ENCODE measurements around the gene KCNMB3.

The KCNMB3 gene

DNA sequence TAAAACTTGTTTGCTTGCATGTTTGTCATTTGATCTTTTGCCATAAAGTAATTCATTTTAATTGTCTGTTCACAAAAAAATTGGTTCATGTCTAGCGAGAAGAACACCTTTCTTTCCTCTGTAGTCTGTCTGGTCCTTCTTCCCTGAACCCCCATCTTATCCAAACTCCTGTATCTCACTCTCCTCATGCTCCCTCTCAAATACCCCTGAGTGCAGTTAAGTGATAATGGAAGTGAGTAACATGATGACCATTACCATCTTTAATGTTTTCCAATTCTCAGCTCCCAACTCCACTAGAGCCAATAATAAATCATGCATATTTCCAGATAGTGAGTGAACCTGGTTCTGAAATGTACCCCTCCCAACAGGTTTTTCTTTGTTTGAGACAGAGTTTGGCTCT is 14.2 kb upstream of the KCNMB3 start:
- H3K4me2 ChIP-seq (ENCODE audit: low read depth, low read length, poor library complexity, severe bottlenecking), result peak overlapping the region; percentile 79
- H3K79me2 ChIP-seq (ENCODE audit: insufficient read depth, low read length), result peaks cover 36% of the 10 kb centered on the region
- no peaks in the 10 kb centered on the region for H4K20me1 ChIP-seq (ENCODE audit: insufficient read depth, low read length, poor library complexity, severe bottlenecking)
- H3K4me1 ChIP-seq (ENCODE audit: insufficient read depth, low read length, poor library complexity, severe bottlenecking), result peaks cover 58% of the 10 kb centered on the region
- H3K9me2 ChIP-seq (replicated peaks; ENCODE audit: low read depth, low read length), result no peaks in the 10 kb centered on the region
- H3F3A ChIP-seq (ENCODE audit: low read depth), result peaks cover 3% of the 10 kb centered on the region; the same call in 1 of the 2 replicates
- H3K9me3 ChIP-seq (ENCODE audit: insufficient read depth, low read depth, low read length), result no peaks in the 10 kb centered on the region
- no peaks in the 10 kb centered on the region for H3K36me3 ChIP-seq (ENCODE audit: insufficient read depth, low read length)
- peak overlapping the region; percentile 82 for H3K9ac ChIP-seq (ENCODE audit: low read depth, low read length, poor library complexity, severe bottlenecking)
- H2AFZ ChIP-seq (ENCODE audit: low read length), result no peak overlapping the region
- TF ChIP-seq EZH2phosphoT487 (IDR thresholded peaks at IDR 0.05; ENCODE audit: borderline replicate concordance), result no peak
- TF ChIP-seq, protein P1, sequence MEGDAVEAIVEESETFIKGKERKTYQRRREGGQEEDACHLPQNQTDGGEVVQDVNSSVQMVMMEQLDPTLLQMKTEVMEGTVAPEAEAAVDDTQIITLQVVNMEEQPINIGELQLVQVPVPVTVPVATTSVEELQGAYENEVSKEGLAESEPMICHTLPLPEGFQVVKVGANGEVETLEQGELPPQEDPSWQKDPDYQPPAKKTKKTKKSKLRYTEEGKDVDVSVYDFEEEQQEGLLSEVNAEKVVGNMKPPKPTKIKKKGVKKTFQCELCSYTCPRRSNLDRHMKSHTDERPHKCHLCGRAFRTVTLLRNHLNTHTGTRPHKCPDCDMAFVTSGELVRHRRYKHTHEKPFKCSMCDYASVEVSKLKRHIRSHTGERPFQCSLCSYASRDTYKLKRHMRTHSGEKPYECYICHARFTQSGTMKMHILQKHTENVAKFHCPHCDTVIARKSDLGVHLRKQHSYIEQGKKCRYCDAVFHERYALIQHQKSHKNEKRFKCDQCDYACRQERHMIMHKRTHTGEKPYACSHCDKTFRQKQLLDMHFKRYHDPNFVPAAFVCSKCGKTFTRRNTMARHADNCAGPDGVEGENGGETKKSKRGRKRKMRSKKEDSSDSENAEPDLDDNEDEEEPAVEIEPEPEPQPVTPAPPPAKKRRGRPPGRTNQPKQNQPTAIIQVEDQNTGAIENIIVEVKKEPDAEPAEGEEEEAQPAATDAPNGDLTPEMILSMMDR (conservative IDR thresholded peaks at IDR 0.05; ENCODE audit: low read length), result no peak
- H3K4me3 ChIP-seq (ENCODE audit: low read length, poor library complexity, severe bottlenecking), result peak overlapping the region; percentile 74
- H3K27me3 ChIP-seq (ENCODE audit: insufficient read depth, low read length, poor library complexity, severe bottlenecking), result no peaks in the 10 kb centered on the region

GRCh38 chr3:179264449-179264848 is 13.5 kb upstream of the KCNMB3 start:
- H3K4me2 ChIP-seq (ENCODE audit: low read depth, low read length, poor library complexity, severe bottlenecking), result peak overlapping the region; percentile 79
- H3K79me2 ChIP-seq (ENCODE audit: insufficient read depth, low read length), result peaks cover 36% of the 10 kb centered on the region

GRCh38 chr3:179263134-179263533 is 12.2 kb upstream of the KCNMB3 start:
- Histone ChIP-seq H2AFZ (ENCODE audit: low read length) (no peak overlapping the region), H3K4me2 (ENCODE audit: low read depth, low read length, poor library complexity, severe bottlenecking) (peak overlapping the region; percentile 79), H3K9me3 (ENCODE audit: insufficient read depth, low read depth, low read length) (no peaks in the 10 kb centered on the region), H3K9me2 (replicated peaks; ENCODE audit: low read depth, low read length) (no peaks in the 10 kb centered on the region), H3K27me3 (ENCODE audit: insufficient read depth, low read length, poor library complexity, severe bottlenecking) (no peaks in the 10 kb centered on the region), H4K20me1 (ENCODE audit: insufficient read depth, low read length, poor library complexity, severe bottlenecking) (no peaks in the 10 kb centered on the region), H3K79me2 (ENCODE audit: insufficient read depth, low read length) (peaks cover 36% of the 10 kb centered on the region), H3K36me3 (ENCODE audit: insufficient read depth, low read length) (no peaks in the 10 kb centered on the region), H3F3A (ENCODE audit: low read depth) (peaks cover 3% of the 10 kb centered on the region; the same call in 1 of the 2 replicates), H3K9ac (ENCODE audit: low read depth, low read length, poor library complexity, severe bottlenecking) (no peak overlapping the region), H3K4me1 (ENCODE audit: insufficient read depth, low read length, poor library complexity, severe bottlenecking) (peaks cover 38% of the 10 kb centered on the region), H3K4me3 (ENCODE audit: low read length, poor library complexity, severe bottlenecking) (no peak overlapping the region)
- TF ChIP-seq EZH2phosphoT487 (IDR thresholded peaks at IDR 0.05; ENCODE audit: borderline replicate concordance), result no peak
- TF ChIP-seq, protein P1 (conservative IDR thresholded peaks at IDR 0.05; ENCODE audit: low read length), result no peak

More at GRCh38 chr3:179264449-179264848, 13.5 kb upstream of the KCNMB3 start:
- no peaks in the 10 kb centered on the region for H3K9me3 ChIP-seq (ENCODE audit: insufficient read depth, low read depth, low read length)
- peak overlapping the region; percentile 82 for H3K9ac ChIP-seq (ENCODE audit: low read depth, low read length, poor library complexity, severe bottlenecking)
- peaks cover 52% of the 10 kb centered on the region for H3K4me1 ChIP-seq (ENCODE audit: insufficient read depth, low read length, poor library complexity, severe bottlenecking)
- no peaks in the 10 kb centered on the region for H3K36me3 ChIP-seq (ENCODE audit: insufficient read depth, low read length)
- H3K4me3 ChIP-seq (ENCODE audit: low read length, poor library complexity, severe bottlenecking), result peak overlapping the region; percentile 74
- no peak overlapping the region for H2AFZ ChIP-seq (ENCODE audit: low read length)
- H3F3A ChIP-seq (ENCODE audit: low read depth), result peaks cover 3% of the 10 kb centered on the region; the same call in 1 of the 2 replicates
- no peaks in the 10 kb centered on the region for H4K20me1 ChIP-seq (ENCODE audit: insufficient read depth, low read length, poor library complexity, severe bottlenecking)
- no peaks in the 10 kb centered on the region for H3K9me2 ChIP-seq (replicated peaks; ENCODE audit: low read depth, low read length)
- no peak for TF ChIP-seq EZH2phosphoT487 (IDR thresholded peaks at IDR 0.05; ENCODE audit: borderline replicate concordance)
- TF ChIP-seq, protein P1 (conservative IDR thresholded peaks at IDR 0.05; ENCODE audit: low read length), result no peak
- no peaks in the 10 kb centered on the region for H3K27me3 ChIP-seq (ENCODE audit: insufficient read depth, low read length, poor library complexity, severe bottlenecking)

Data from Loucy (cell line).